ENCODE measurements around the gene UNK.
"Not testable (repeated sequence)": the region's sequence is repeated elsewhere in the genome, so short reads cannot be mapped to it uniquely, and the experiment has no call there.

UNK gene

GRCh38 chr17:75783803-75784472 lies 668 bp upstream of the UNK start:
- DNase-seq (ENCODE audit: insufficient read length, low spot score) (no peak), FAIRE-seq (no peak)
- no peak for TF ChIP-seq POLR2A (IDR thresholded peaks at IDR 0.05; ENCODE audit: low read depth, low read length)

GRCh38 chr17:75785016-75785890 lies 647 bp downstream of the UNK start:
- DNase-seq (ENCODE audit: insufficient read length, low spot score), result peak; percentile 70
- TF ChIP-seq POLR2A (IDR thresholded peaks at IDR 0.05; ENCODE audit: low read depth, low read length), result peak; percentile 65
- FAIRE-seq, result no peak

- DNase-seq (ENCODE audit: insufficient read length, low spot score) (no peak), FAIRE-seq (no peak)
- TF ChIP-seq POLR2A (IDR thresholded peaks at IDR 0.05; ENCODE audit: low read depth, low read length), result no peak
Measured at GRCh38 chr17:75791254-75791653, 6.6 kb downstream of the UNK start.

GRCh38 chr17:75793460-75793859 lies 8.9 kb downstream of the UNK start:
- no peak for TF ChIP-seq POLR2A (IDR thresholded peaks at IDR 0.05; ENCODE audit: low read depth, low read length)
- FAIRE-seq (no peak), DNase-seq (ENCODE audit: insufficient read length, low spot score) (no peak)

GRCh38 chr17:75795820-75796607 lies 11.4 kb downstream of the UNK start:
- no peak for TF ChIP-seq POLR2A (IDR thresholded peaks at IDR 0.05; ENCODE audit: low read depth, low read length)
- FAIRE-seq (no peak), DNase-seq (ENCODE audit: insufficient read length, low spot score) (no peak)

- FAIRE-seq (no peak), DNase-seq (ENCODE audit: insufficient read length, low spot score) (no peak)
- TF ChIP-seq POLR2A (IDR thresholded peaks at IDR 0.05; ENCODE audit: low read depth, low read length), result no peak
Measured at GRCh38 chr17:75799402-75799801, 14.8 kb downstream of the UNK start.

- no peak for DNase-seq (ENCODE audit: insufficient read length, low spot score)
- FAIRE-seq, result no peak
- no peak for TF ChIP-seq POLR2A (IDR thresholded peaks at IDR 0.05; ENCODE audit: low read depth, low read length)
Measured at GRCh38 chr17:75803883-75804282, 19.3 kb downstream of the UNK start.

- FAIRE-seq (no peak), DNase-seq (ENCODE audit: insufficient read length, low spot score) (no peak)
- TF ChIP-seq POLR2A (IDR thresholded peaks at IDR 0.05; ENCODE audit: low read depth, low read length), result no peak
Measured at GRCh38 chr17:75806822-75807500, 22.4 kb downstream of the UNK start.

GRCh38 chr17:75807861-75808260 lies 23.3 kb downstream of the UNK start:
- no peak for FAIRE-seq
- no peak for TF ChIP-seq POLR2A (IDR thresholded peaks at IDR 0.05; ENCODE audit: low read depth, low read length)
- no peak for DNase-seq (ENCODE audit: insufficient read length, low spot score)

GRCh38 chr17:75808549-75808904 lies 23.9 kb downstream of the UNK start:
- no peak for TF ChIP-seq POLR2A (IDR thresholded peaks at IDR 0.05; ENCODE audit: low read depth, low read length)
- DNase-seq (ENCODE audit: insufficient read length, low spot score) (no peak), FAIRE-seq (no peak)

- FAIRE-seq, result no peak
- no peak for TF ChIP-seq POLR2A (IDR thresholded peaks at IDR 0.05; ENCODE audit: low read depth, low read length)
- no peak for DNase-seq (ENCODE audit: insufficient read length, low spot score)
Measured at GRCh38 chr17:75808905-75809621, 24.5 kb downstream of the UNK start.

GRCh38 chr17:75809631-75810111 lies 25.1 kb downstream of the UNK start:
- DNase-seq (ENCODE audit: insufficient read length, low spot score) (no peak), FAIRE-seq (no peak)
- no peak for TF ChIP-seq POLR2A (IDR thresholded peaks at IDR 0.05; ENCODE audit: low read depth, low read length)

- FAIRE-seq, result no peak
- no peak for DNase-seq (ENCODE audit: insufficient read length, low spot score)
- TF ChIP-seq POLR2A (IDR thresholded peaks at IDR 0.05; ENCODE audit: low read depth, low read length), result no peak
Measured at GRCh38 chr17:75810216-75810615, 25.6 kb downstream of the UNK start.

- DNase-seq (ENCODE audit: insufficient read length, low spot score); FAIRE-seq: not testable (repeated sequence)
Measured at GRCh38 chr17:75810756-75811155, 26.1 kb downstream of the UNK start.

Measured in H54 (cell line).